Fibroblast of the aortic adventitia (primary cell): ENCODE data around the gene DNM1. TPM values are rescaled to one million over a fixed set of nuclear protein-coding genes. Genes with fewer than 3 reads are reported as not detected.
A peak's percentile ranks its signal among the peaks of the same experiment; 100 is the strongest.
"Not testable (repeated sequence)": the region's sequence is repeated elsewhere in the genome, so short reads cannot be mapped to it uniquely, and the experiment has no call there.

Source experiments
- DNase-seq: peaks from one replicate; pipeline ENCODE4 v3.0.0-alpha.2; 2010; ENCODE audit warnings: low read depth
- H3K4me3 ChIP-seq: 2 replicates; pipeline ENCODE4 v1.5.1; 2011; ENCODE audit warnings: low read depth, mild to moderate bottlenecking, control low read depth, low read length, moderate library complexity
- CTCF ChIP-seq: IDR thresholded peaks from 2 replicates; pipeline ENCODE4 v1.5.1; 2011; ENCODE audit warnings: mild to moderate bottlenecking, low read length, control low read depth, inconsistent platforms; ENCODE audit not compliant: insufficient read depth
- total RNA-seq: library from RNA; depleted of rRNA; stranded (reverse); fragments of >200 nt; gene quantifications from 2 replicates; pipeline ENCODE4 v1.2.3, GENCODE V29; 2012; ENCODE audit warnings: low replicate concordance

The DNM1 gene
- total RNA-seq, 1 donor, result 57.4 TPM

- no peak overlapping the region for H3K4me3 ChIP-seq
- DNase-seq, result no peak
- TF ChIP-seq CTCF, result no peak
Observed at GRCh38 chr9:128178806-128179431, 24.3 kb upstream of the DNM1 start.

- no peak overlapping the region for H3K4me3 ChIP-seq
- DNase-seq, result no peak
- TF ChIP-seq CTCF, result no peak
Observed at GRCh38 chr9:128180001-128180400, 23.2 kb upstream of the DNM1 start.

GRCh38 chr9:128180447-128180846 lies 22.7 kb upstream of the DNM1 start:
- DNase-seq, result no peak
- H3K4me3 ChIP-seq, result no peak overlapping the region
- no peak for TF ChIP-seq CTCF

- DNase-seq, result peak; percentile 55
- not testable (repeated sequence) for H3K4me3 ChIP-seq
- peak; percentile 57 for TF ChIP-seq CTCF
Observed at GRCh38 chr9:128181480-128181879, 21.7 kb upstream of the DNM1 start.

- TF ChIP-seq CTCF, result no peak
- DNase-seq, result no peak
- H3K4me3 ChIP-seq, result no peak overlapping the region
Observed at GRCh38 chr9:128182893-128183588, 20.1 kb upstream of the DNM1 start.

- DNase-seq, result no peak
- no peak for TF ChIP-seq CTCF
- no peak overlapping the region for H3K4me3 ChIP-seq
Observed at GRCh38 chr9:128185979-128186965, 16.9 kb upstream of the DNM1 start.
